K562 (cell line): ENCODE results near the gene SGIP1. TPM values are rescaled to one million over a fixed set of nuclear protein-coding genes. Genes with fewer than 3 reads are reported as not detected.

Source experiments
- C11orf30 ChIP-seq: fragments of 450-650 bp; IDR thresholded peaks from 2 replicates; pipeline ENCODE4 v1.6.1; 2016; ENCODE audit warnings: low read depth, mild to moderate bottlenecking
- E2F6 ChIP-seq, 2 experiments: IDR thresholded peaks; 2 replicates each; pipeline ENCODE4 v1.6.1; 2011; ENCODE audit warnings: borderline replicate concordance in 1 of 2, control low read depth in 1 of 2, low read depth in 1 of 2, low read length in 1 of 2, mild to moderate bottlenecking in 1 of 2, mixed read lengths in 1 of 2, moderate library complexity in 1 of 2; ENCODE audit not compliant: insufficient read depth in 1 of 2, insufficient read length in 1 of 2, poor library complexity in 1 of 2, severe bottlenecking in 1 of 2; ENCODE audit errors: extremely low read depth in 1 of 2
- KDM1A ChIP-seq, 2 experiments: fragments of 450-650 bp; IDR thresholded peaks; 2 replicates each; pipeline ENCODE4 v1.6.1; 2016; ENCODE audit warnings: mild to moderate bottlenecking in 2 of 2
- PHF8 ChIP-seq: fragments of 200-600 bp; sonication (generic); IDR thresholded peaks from 2 replicates; pipeline ENCODE4 v1.6.1; 2012; ENCODE audit warnings: mixed run types, mild to moderate bottlenecking, inconsistent platforms, low read length, moderate library complexity, borderline replicate concordance
- RREB1 ChIP-seq: fragments of 250-450 bp; sonication (Bioruptor Pico); IDR thresholded peaks from 2 replicates; pipeline ENCODE4 v1.4.0; 2020
- TRIM24 ChIP-seq, 2 experiments: fragments of 450-650 bp; IDR thresholded peaks; 2 replicates each; pipeline ENCODE4 v1.6.1; 2016
- polyA plus RNA-seq, 8 experiments: library from polyadenylated mRNA; depleted of rRNA in 4 of 8; stranded (reverse) in 5 of 8; unstranded in 3 of 8; fragments of >200 nt; fragmentation: Nextera tagmentation in 2 of 8; fragmentation: Illumina TruSeq in 1 of 8; extraction: Ambion mirVana in 2 of 8; extraction: Trizol in 1 of 8; gene quantifications; 2 replicates each; pipeline versions ENCODE4 v1.2.1 to v1.2.3, GENCODE V29; 2011 to 2014; ENCODE audit warnings: inconsistent platforms in 1 of 8, missing spikeins in 1 of 8
- total RNA-seq, 7 experiments: library from RNA; depleted of rRNA in 6 of 7; stranded (reverse); fragments of >200 nt in 6 of 7; fragmentation: Illumina TruSeq in 2 of 7; extraction: Trizol in 2 of 7; gene quantifications; 2 replicates each; pipeline versions ENCODE4 v1.2.1 to v1.2.3, GENCODE V29; 2011 to 2021; ENCODE audit warnings: low replicate concordance in 1 of 7

SGIP1 gene
- total and polyA plus RNA-seq, 9 of the 15 experiments (the other 6 are each of a cell fraction or from before 2014, with no cell fraction given), result 0.07 to 0.35 TPM; not detected in 7

GRCh38 chr1:66676613-66677298 lies 142.8 kb downstream of the SGIP1 start (continued):
- TF ChIP-seq RREB1 (no peak), PHF8 (no peak), KDM1A (IDR thresholded peaks at IDR 0.05) (no peak), C11orf30 (no peak), TRIM24 (IDR thresholded peaks at IDR 0.05) (no peak), E2F6 (IDR thresholded peaks at IDR 0.05; ENCODE audit: borderline replicate concordance in 1 of 2, extremely low read depth in 1 of 2, insufficient read depth in 1 of 2, insufficient read length in 1 of 2, low read depth in 1 of 2, low read length in 1 of 2, poor library complexity in 1 of 2, severe bottlenecking in 1 of 2) (no peak)
